Adrenal gland (tissue), 5 donors: ENCODE data around the gene CLDN16.

Experiments used
- CTCF ChIP-seq, 6 experiments: fragments of 450-650 bp in 4 of 6; fragments of 200-600 bp in 2 of 6; sonication (generic) in 1 of 6; IDR thresholded peaks; 1 replicate in 5 of 6; 2 replicates in 1 of 6; pipeline versions ENCODE4 v1.5.1 to v1.8.0; 2016 to 2021; ENCODE audit warnings: antibody characterized with exemption in 6 of 6, mild to moderate bottlenecking in 2 of 6, moderate library complexity in 1 of 6
- POLR2A ChIP-seq, 2 donors: fragments of 450-650 bp; IDR thresholded peaks; one replicate each; pipeline ENCODE4 v1.6.1; 2017; ENCODE audit warnings: antibody characterized with exemption in 2 of 2, mild to moderate bottlenecking in 2 of 2, moderate library complexity in 1 of 2
- donor health status: DM: no; HTN: no; CAD: no.

DNA sequence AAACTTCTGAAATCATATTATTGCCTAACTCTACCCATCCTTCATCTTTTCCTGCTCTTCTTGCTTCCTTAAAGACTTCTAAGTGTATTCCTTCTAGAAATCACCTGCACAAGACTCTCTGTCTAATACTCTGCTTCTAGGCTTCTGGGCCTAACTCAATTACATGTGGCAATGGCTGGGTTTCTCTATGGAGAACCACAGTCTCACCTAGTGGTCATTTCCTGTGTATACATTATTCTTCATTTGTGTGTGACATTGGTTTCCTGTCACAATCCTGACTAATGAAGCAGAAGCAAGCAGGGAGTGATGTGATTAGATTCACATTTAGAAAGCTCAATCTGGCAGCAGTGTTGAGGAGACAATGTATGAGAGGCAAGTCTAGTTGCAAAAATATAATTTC lies 48.8 kb upstream of the CLDN16 start:
- TF ChIP-seq CTCF (IDR thresholded peaks at IDR 0.05) = peak in 1 of 6 experiments; percentile 18
- TF ChIP-seq POLR2A (IDR thresholded peaks at IDR 0.05) = no peak
